ENCODE data around the gene SMIM9. TPM values are rescaled to one million over a fixed set of nuclear protein-coding genes. Genes with fewer than 3 reads are reported as not detected.

The SMIM9 gene
- total RNA-seq, 1 experiment from 2014 or later, result not detected

GRCh38 chrX:154809939-154810665, 24.4 kb downstream of the SMIM9 start (continued):
- TF ChIP-seq ETV6 (CRISPR knock-in tag; IDR thresholded peaks at IDR 0.05) (no peak), OVOL2 (CRISPR knock-in tag; IDR thresholded peaks at IDR 0.05; ENCODE audit: borderline replicate concordance) (no peak), TP53 (CRISPR knock-in tag; IDR thresholded peaks at IDR 0.05) (no peak), ZNF232 (CRISPR knock-in tag; IDR thresholded peaks at IDR 0.05) (no peak), E2F4 (CRISPR knock-in tag; IDR thresholded peaks at IDR 0.05; ENCODE audit: borderline replicate concordance, low read depth) (no peak), USF1 (CRISPR knock-in tag; IDR thresholded peaks at IDR 0.05) (no peak)

GRCh38 chrX:154806837-154807501, 27.5 kb downstream of the SMIM9 start:
- POLR2A ChIA-PET, result no interaction called here
- H3K4me1 Mint-ChIP-seq, result peaks cover 14% of the 10 kb centered on the region
- H3K9me3 Mint-ChIP-seq, result peaks cover 27% of the 10 kb centered on the region
- no peak for ATAC-seq
- CTCF ChIA-PET, result no interaction called here
- DNase-seq (ENCODE audit: low spot score), result no peak
- peaks cover 53% of the 10 kb centered on the region for H3K27me3 Mint-ChIP-seq (ENCODE audit: low read depth)
- no peak overlapping the region for H3K4me3 Mint-ChIP-seq
- H3K36me3 Mint-ChIP-seq, result peaks cover 9% of the 10 kb centered on the region
- no peak overlapping the region for H3K27ac Mint-ChIP-seq
- TF ChIP-seq ELF4 (CRISPR knock-in tag; IDR thresholded peaks at IDR 0.05; ENCODE audit: low read depth) (no peak), ZNF317 (CRISPR knock-in tag; IDR thresholded peaks at IDR 0.05; ENCODE audit: borderline replicate concordance, low read depth) (no peak), AR (CRISPR knock-in tag; IDR thresholded peaks at IDR 0.05) (no peak), RORB (CRISPR knock-in tag; IDR thresholded peaks at IDR 0.05) (no peak), CREB1 (CRISPR knock-in tag; IDR thresholded peaks at IDR 0.05) (no peak), GTF2I (CRISPR knock-in tag; conservative IDR thresholded peaks at IDR 0.05) (no peak), E2F1 (CRISPR knock-in tag; IDR thresholded peaks at IDR 0.05) (no peak), NFE2L1 (CRISPR knock-in tag; IDR thresholded peaks at IDR 0.05) (no peak), ZNF532 (CRISPR knock-in tag; IDR thresholded peaks at IDR 0.05; ENCODE audit: borderline replicate concordance) (no peak), ZBTB43 (CRISPR knock-in tag; IDR thresholded peaks at IDR 0.05) (no peak), MLX (CRISPR knock-in tag; IDR thresholded peaks at IDR 0.05) (no peak), SP1 (CRISPR knock-in tag; conservative IDR thresholded peaks at IDR 0.05) (no peak), ZNF512 (CRISPR knock-in tag; IDR thresholded peaks at IDR 0.05; ENCODE audit: borderline replicate concordance) (no peak), ZMAT4 (CRISPR knock-in tag; IDR thresholded peaks at IDR 0.05) (no peak)
